NCI-H748 treated with DMSO at 0.1 percent for 48 hours (cell line): ENCODE results near the gene SH2D4B.

ENCODE experiments used
- DNase-seq: peaks from one replicate; lab custom pipeline; 2025; lab: John Stamatoyannopoulos, UW

SH2D4B gene

GRCh38 chr10:80642661-80643060, 105.0 kb downstream of the SH2D4B start:
- DNase-seq = no peak

DNA sequence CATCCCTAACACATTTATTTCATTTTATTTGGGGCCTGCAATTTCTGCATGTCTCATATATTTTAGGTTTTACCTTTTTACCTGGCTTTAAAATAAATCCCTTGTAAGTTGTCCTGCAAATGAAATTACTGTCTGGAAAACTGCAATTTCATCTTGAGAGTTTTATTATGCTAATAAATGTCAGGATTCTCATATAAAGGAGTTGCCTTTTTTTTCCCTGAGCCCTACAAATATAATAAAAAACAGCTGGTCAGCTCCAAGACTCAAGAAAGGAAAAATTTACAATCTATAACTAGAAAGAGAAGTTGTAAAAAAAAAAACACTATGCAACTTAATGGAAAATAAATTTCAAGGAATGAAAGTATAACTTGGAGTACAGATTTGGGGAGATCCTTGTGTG, 108.7 kb downstream of the SH2D4B start:
- DNase-seq = no peak

- no peak for DNase-seq
These were observed 109.6 kb downstream of the SH2D4B start for GRCh38 chr10:80647173-80647833.

DNA sequence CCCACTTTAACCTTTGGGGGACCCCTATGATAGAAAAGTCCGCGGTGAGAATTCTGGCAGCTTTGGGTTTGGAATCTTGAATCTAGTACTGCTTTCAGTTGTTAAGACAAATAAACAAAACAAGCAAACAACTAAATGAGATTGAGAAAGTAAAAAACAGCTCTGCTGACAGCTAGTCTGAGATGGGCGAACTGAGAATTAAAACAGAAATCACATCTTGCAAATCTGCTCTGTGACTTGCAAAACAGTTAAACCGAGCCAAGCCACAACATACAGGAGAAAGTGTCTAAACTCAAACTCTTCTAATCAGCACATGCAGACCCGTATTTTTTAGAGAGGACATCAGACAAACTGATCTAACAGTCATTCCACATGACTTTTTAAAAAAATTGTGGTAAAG, 110.4 kb downstream of the SH2D4B start:
- DNase-seq = no peak

- DNase-seq = no peak
These were observed 111.5 kb downstream of the SH2D4B start for GRCh38 chr10:80649183-80649582.

DNA sequence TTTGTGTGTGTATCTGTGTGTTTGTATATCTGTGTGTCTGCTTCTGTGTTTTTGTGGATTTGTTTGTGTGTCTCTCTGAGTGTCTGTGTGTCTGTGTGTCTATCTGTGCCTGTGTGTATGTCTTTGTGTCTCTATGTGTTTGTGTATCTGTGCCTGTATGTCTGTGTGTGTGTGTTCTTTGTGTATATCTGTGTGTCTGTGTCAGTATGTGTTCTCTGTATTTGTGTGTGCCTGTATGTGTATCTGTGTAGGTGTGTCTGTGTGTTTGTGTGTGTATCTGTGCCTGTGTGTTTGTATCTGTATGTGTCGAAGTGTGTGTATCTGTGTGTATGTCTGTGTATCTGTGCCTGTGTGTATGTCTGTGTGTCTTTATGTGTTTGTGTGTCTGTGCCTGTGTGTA, 118.2 kb downstream of the SH2D4B start:
- DNase-seq = no peak

DNA sequence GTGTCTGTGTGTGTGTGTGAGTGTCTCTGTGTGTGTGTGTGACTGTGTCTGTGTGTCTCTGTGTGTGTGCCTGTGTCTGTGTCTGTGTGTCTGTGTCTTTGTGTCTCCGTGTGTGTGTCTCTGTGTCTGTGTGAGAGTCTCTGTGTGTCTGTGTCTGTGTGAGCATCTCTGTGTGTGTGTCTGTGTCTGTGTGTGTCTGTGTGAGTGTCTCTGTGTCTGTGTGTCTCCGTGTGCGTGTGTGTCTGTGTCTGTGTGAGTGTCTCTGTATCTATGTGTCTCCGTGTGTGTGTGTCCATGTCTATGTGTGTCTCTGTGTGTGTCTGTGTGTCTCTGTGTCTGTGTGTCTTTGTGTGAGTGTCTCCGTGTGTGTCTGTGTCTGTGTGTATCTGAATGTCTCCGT, 120.4 kb downstream of the SH2D4B start:
- DNase-seq = no peak

DNA sequence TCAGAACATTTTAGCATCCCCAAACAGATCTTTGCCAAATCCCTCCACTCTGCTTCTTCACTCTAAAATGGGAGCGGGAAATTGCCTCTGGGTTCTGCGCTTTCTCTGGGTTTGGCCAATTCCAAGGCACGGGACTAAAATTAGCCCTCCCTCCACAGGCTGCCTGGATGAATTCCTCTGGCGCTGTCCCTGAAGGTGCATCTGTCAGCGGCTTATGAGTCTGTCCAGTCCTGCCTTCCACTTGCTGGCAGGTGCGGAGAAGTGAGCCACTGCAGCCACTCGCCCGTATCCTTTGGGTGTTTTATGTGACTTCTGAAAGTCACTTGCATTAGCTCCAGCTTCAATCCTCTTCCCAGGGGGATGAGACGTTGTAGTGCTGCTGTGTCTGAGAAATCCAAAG, 121.6 kb downstream of the SH2D4B start:
- no peak for DNase-seq

- DNase-seq = no peak
These were observed 122.6 kb downstream of the SH2D4B start for GRCh38 chr10:80660266-80660665.

DNA sequence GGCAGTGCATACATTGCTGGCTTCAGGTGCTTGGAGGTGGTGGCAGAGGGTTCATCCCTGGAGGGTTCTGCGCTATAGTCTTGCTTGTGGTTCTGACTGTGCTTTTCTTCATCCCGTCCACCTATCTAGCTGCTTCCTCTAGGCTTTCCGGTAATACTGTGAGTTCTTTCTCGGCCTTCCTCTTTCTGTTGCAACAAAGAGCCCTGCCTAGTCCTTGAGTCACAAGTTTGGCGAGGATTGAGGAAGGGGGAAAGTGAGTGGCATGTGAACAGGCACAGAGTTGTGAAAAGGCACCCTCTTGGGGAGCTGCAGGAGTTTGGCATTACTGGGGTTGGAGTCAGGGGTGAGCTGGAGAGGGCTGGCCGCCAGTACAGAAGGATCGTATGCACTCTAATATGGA, 123.0 kb downstream of the SH2D4B start:
- DNase-seq = no peak

DNA sequence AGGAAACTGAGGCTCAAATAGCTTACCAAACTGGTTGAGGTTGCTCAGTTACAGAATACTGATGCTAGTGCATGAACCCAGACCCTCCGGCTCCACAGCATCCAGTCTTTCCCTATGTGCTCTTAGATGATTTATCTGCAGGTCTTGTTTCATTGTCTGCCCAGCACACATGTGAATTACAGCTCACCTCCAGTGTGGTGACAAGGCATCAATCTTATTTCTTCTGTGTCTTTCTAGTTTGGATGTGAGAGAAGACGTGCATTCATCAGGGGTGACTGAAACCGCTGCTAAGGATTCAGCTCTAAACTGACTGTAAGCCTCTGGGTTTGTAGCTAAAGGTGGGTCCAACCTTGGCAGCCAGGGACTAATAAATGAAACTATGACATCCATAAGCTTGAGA, 123.8 kb downstream of the SH2D4B start:
- no peak for DNase-seq

- peak; percentile 32 for DNase-seq
These were observed 124.9 kb downstream of the SH2D4B start for GRCh38 chr10:80662429-80663261.

GRCh38 chr10:80664071-80664680, 126.5 kb downstream of the SH2D4B start:
- DNase-seq = peak; percentile 1

GRCh38 chr10:80669485-80669884, 131.8 kb downstream of the SH2D4B start:
- no peak for DNase-seq

- DNase-seq = no peak
These were observed 133.1 kb downstream of the SH2D4B start for GRCh38 chr10:80670774-80671173.

GRCh38 chr10:80671847-80672246, 134.1 kb downstream of the SH2D4B start:
- DNase-seq = no peak

GRCh38 chr10:80672613-80673012, 134.9 kb downstream of the SH2D4B start:
- no peak for DNase-seq

- DNase-seq = no peak
These were observed 137.1 kb downstream of the SH2D4B start for GRCh38 chr10:80674809-80675208.

DNA sequence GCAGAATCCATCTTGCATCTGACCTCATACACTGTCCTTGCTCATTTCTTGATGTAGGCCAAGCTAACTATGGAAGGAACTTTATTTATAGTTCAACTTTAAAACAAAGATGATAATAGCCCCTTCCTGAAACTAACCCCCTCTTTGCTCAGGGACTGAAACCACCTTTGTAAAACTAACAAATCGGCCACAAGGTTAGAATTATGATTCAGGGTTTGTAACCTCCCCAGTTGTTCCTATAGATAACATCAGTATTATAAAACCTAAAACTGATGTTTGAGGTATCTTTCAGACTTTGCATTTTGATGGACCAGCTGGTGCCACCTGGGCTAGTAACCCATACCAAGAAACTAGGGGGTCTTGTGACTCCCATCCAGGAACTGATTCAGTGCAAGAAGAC, 143.4 kb downstream of the SH2D4B start:
- DNase-seq = no peak

DNA sequence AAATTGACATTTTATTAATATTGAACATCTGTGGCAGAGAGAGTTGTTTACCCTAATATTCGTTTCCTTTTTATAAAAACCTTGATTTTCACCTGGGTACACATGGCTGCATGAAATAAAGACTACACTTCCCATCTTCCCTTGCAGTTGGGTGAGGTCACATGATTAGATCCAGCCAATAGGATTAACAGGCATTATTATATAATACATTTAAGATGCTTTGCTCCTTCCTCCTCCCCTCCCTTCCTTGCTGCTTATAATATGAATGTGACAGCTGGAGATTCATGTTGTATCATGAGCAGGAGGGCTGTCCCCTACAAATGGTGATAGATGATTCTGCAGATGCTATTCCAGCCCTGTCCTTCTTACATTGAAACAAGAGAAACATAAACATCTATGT, 146.6 kb downstream of the SH2D4B start:
- no peak for DNase-seq

GRCh38 chr10:80685355-80685754, 147.7 kb downstream of the SH2D4B start:
- no peak for DNase-seq

DNA sequence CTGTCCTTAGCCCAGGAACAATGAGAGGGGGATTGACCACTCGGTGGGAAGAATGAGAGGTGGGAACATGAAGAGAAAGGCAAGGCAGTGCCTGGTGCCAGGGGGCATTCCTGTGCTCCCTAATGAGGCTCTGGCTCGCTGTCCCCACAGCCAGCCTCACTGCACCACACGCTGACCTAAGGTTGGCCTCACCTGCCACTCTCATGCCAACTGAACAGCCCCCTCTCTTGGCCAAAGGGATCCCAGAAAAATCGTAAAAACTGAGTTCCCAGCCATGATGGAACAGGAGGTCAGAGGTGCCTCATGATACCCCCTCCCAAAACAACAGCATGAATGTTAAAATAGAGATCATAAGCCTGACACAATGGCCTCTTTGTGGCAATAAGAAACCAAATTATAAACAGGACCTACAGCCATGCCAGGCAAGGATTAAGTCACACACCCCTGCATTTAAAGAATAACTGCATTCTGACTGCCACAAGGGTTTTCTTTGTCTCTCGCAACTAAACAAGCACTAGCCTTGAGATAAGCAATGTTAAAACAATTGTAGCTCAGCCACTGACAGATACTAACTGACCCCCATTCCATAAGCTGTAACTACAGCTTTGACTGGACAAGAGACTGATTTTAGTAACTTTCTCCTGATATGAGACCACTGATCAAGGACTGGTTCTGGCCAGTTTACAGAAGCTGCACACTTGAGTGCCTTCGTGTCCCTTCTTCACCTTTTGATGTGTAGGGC, 149.2 kb downstream of the SH2D4B start:
- DNase-seq = no peak

DNA sequence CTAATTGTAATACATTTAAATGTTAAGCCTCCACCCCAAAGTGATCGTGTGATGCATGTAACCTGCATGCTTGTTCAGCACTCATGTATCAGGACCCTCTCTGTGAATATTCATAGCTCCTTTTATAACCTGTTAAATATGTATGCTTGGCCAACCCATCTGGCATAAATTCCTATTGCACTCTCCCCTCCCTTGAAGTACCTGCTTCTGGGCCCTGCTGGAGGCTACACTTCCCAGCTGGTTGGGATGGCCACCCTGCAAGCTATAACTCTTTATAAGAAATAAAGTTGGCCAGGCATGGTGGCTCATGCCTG, 149.7 kb downstream of the SH2D4B start:
- DNase-seq = no peak
